Lower lobe of right lung (tissue), 2 donors: ENCODE measurements around the gene RP2. TPM values are rescaled to one million over a fixed set of nuclear protein-coding genes. Genes with fewer than 3 reads are reported as not detected.

ENCODE experiments used
- ATAC-seq, 2 donors: fragments of 200-7000 bp; cut with Tn5 transposase; one replicate each; pipeline ENCODE4 v1.9.1; 2020 to 2022; ENCODE audit warnings: mild to moderate bottlenecking in 2 of 2, moderate library complexity in 2 of 2
- DNase-seq: peaks from one replicate; pipeline ENCODE4 v3.0.0-alpha.2; 2020
- H3K27ac ChIP-seq: fragments of 200-600 bp; one replicate; pipeline ENCODE4 v1.8.0; 2022
- H3K27me3 ChIP-seq: fragments of 200-600 bp; one replicate; pipeline ENCODE4 v1.8.0; 2022; ENCODE audit warnings: low read depth
- H3K36me3 ChIP-seq: fragments of 200-600 bp; one replicate; pipeline ENCODE4 v1.8.0; 2022; ENCODE audit warnings: mild to moderate bottlenecking
- H3K4me1 ChIP-seq: fragments of 200-600 bp; one replicate; pipeline ENCODE4 v1.8.0; 2022
- H3K4me3 ChIP-seq: fragments of 200-600 bp; one replicate; pipeline ENCODE4 v1.8.0; 2022; ENCODE audit warnings: mild to moderate bottlenecking
- H3K9me3 ChIP-seq: fragments of 200-600 bp; one replicate; pipeline ENCODE4 v1.8.0; 2022
- CTCF ChIP-seq: fragments of 200-600 bp; IDR thresholded peaks from one replicate; pipeline ENCODE4 v1.8.0; 2022; ENCODE audit warnings: antibody characterized with exemption, mild to moderate bottlenecking
- intact Hi-C: fragments of 100-400 bp; cut with DNase I; formaldehyde crosslinking; loops from one replicate; pipeline ENCODE4 v1.11.0; 2022
- total RNA-seq: library from RNA; stranded (reverse); fragmentation: NEBNext Ultra II Directional; extraction: Animal tissue kit (Norgen Biotek cat#: 25700); gene quantifications from one replicate; pipeline ENCODE4 v1.2.1, GENCODE V29; 2021
- donor health status: DM: no; HTN: yes; CAD: no; lungs with severe emphysema.

The RP2 gene
- total RNA-seq, 1 donor from 2014 or later = 16.8 TPM

- Histone ChIP-seq H3K27ac (no peak overlapping the region), H3K27me3 (no peaks in the 10 kb centered on the region), H3K36me3 (peaks cover 16% of the 10 kb centered on the region), H3K4me1 (no peaks in the 10 kb centered on the region), H3K9me3 (no peaks in the 10 kb centered on the region), H3K4me3 (no peak overlapping the region)
- TF ChIP-seq CTCF = no peak
- ATAC-seq = no peak
- intact Hi-C loops = no loop called here
- DNase-seq = no peak
These were observed 48.0 kb downstream of the RP2 start for GRCh38 chrX:46884799-46885198.

- H3K27me3 ChIP-seq = no peaks in the 10 kb centered on the region
- no peaks in the 10 kb centered on the region for H3K4me1 ChIP-seq
- no peak overlapping the region for H3K27ac ChIP-seq
- DNase-seq = no peak
- intact Hi-C loops = no loop called here
- H3K9me3 ChIP-seq = no peaks in the 10 kb centered on the region
- ATAC-seq = no peak
- H3K4me3 ChIP-seq = no peak overlapping the region
- TF ChIP-seq CTCF = no peak
- no peaks in the 10 kb centered on the region for H3K36me3 ChIP-seq
These were observed 61.4 kb downstream of the RP2 start for GRCh38 chrX:46898207-46898606.

GRCh38 chrX:46903458-46904242, 66.8 kb downstream of the RP2 start:
- Histone ChIP-seq H3K27me3 (no peaks in the 10 kb centered on the region), H3K9me3 (no peaks in the 10 kb centered on the region), H3K27ac (no peak overlapping the region), H3K36me3 (no peaks in the 10 kb centered on the region), H3K4me1 (no peaks in the 10 kb centered on the region), H3K4me3 (peak overlapping the region; percentile 53)
- ATAC-seq (peak; percentile 96 to 99), DNase-seq (peak; percentile 82)
- intact Hi-C loops = no loop called here
- peak; percentile 57 for TF ChIP-seq CTCF

GRCh38 chrX:46904626-46905025, 67.8 kb downstream of the RP2 start:
- DNase-seq (no peak), ATAC-seq (no peak)
- Histone ChIP-seq H3K27ac (no peak overlapping the region), H3K36me3 (no peaks in the 10 kb centered on the region), H3K27me3 (no peaks in the 10 kb centered on the region), H3K4me3 (no peak overlapping the region), H3K9me3 (no peaks in the 10 kb centered on the region), H3K4me1 (no peaks in the 10 kb centered on the region)
- intact Hi-C loops = no loop called here
- no peak for TF ChIP-seq CTCF

- Histone ChIP-seq H3K27ac (no peak overlapping the region), H3K4me1 (no peaks in the 10 kb centered on the region), H3K4me3 (no peak overlapping the region), H3K36me3 (no peaks in the 10 kb centered on the region), H3K9me3 (no peaks in the 10 kb centered on the region), H3K27me3 (no peaks in the 10 kb centered on the region)
- no peak for TF ChIP-seq CTCF
- intact Hi-C loops = no loop called here
- DNase-seq = no peak
- ATAC-seq = no peak
These were observed 73.6 kb downstream of the RP2 start for GRCh38 chrX:46910415-46910814.
